HFFc6 (cell line): ENCODE data around the gene CHST11. TPM values are rescaled to one million over a fixed set of nuclear protein-coding genes. Genes with fewer than 3 reads are reported as not detected.

Experiments used
- DNase-seq: peaks from one replicate; pipeline ENCODE4 v3.0.0-alpha.2; 2018
- H3K27ac Mint-ChIP-seq: 2 replicates; pipeline ENCODE4 v1.8.0; 2020; ENCODE audit warnings: mild to moderate bottlenecking, mixed read lengths
- H3K27me3 Mint-ChIP-seq: 2 replicates; pipeline ENCODE4 v1.8.0; 2021; ENCODE audit warnings: mild to moderate bottlenecking, moderate library complexity, mixed read lengths; ENCODE audit not compliant: insufficient read depth
- H3K36me3 Mint-ChIP-seq: 2 replicates; pipeline ENCODE4 v1.8.0; 2021; ENCODE audit warnings: low read depth, mixed read lengths
- H3K4me1 Mint-ChIP-seq: 2 replicates; pipeline ENCODE4 v1.8.0; 2020; ENCODE audit warnings: low read depth, mixed read lengths
- H3K4me3 Mint-ChIP-seq: 2 replicates; pipeline ENCODE4 v1.8.0; 2020; ENCODE audit warnings: mild to moderate bottlenecking, moderate library complexity, mixed read lengths
- H3K9me3 Mint-ChIP-seq: 2 replicates; pipeline ENCODE4 v1.8.0; 2020; ENCODE audit warnings: mild to moderate bottlenecking, mixed read lengths
- CTCF ChIP-seq: fragments of 200-600 bp; sonication (generic); IDR thresholded peaks from 2 replicates; pipeline ENCODE4 v1.5.0; 2021; ENCODE audit warnings: antibody characterized with exemption, mild to moderate bottlenecking
- total RNA-seq, 6 experiments: library from RNA; stranded (reverse); fragmentation: NEBNext Ultra II Directional; extraction: Animal tissue kit (Norgen Biotek cat#: 25700); gene quantifications; 2 replicates in 1 of 6; 3 replicates in 5 of 6; pipeline ENCODE4 v1.2.3, GENCODE V29; 2021

The CHST11 gene
- total RNA-seq, 6 experiments from 2014 or later, result 2.4 to 4.3 (median 3.8) TPM

- DNase-seq, result peak; percentile 30
- H3K27ac Mint-ChIP-seq, result no peak overlapping the region
- H3K36me3 Mint-ChIP-seq, result no peaks in the 10 kb centered on the region; the same call in 1 of the 2 replicates
Observed at GRCh38 chr12:104763168-104763805, 306.5 kb downstream of the CHST11 start.

GRCh38 chr12:104764225-104765091 is 307.7 kb downstream of the CHST11 start:
- Mint-ChIP-seq H3K4me1 (peaks cover 22% of the 10 kb centered on the region), H3K4me3 (no peak overlapping the region), H3K36me3 (no peaks in the 10 kb centered on the region), H3K9me3 (no peaks in the 10 kb centered on the region), H3K27ac (no peak overlapping the region), H3K27me3 (peaks cover 12% of the 10 kb centered on the region)
- TF ChIP-seq CTCF, result no peak
- no peak for DNase-seq

More at GRCh38 chr12:104763168-104763805, 306.5 kb downstream of the CHST11 start:
- peaks cover 22% of the 10 kb centered on the region for H3K4me1 Mint-ChIP-seq
- no peak overlapping the region for H3K4me3 Mint-ChIP-seq
- H3K9me3 Mint-ChIP-seq, result no peaks in the 10 kb centered on the region
- TF ChIP-seq CTCF, result no peak
- H3K27me3 Mint-ChIP-seq, result peaks cover 12% of the 10 kb centered on the region

GRCh38 chr12:104767261-104767660 is 310.5 kb downstream of the CHST11 start:
- no peaks in the 10 kb centered on the region for H3K36me3 Mint-ChIP-seq
- no peak overlapping the region for H3K4me3 Mint-ChIP-seq
- TF ChIP-seq CTCF, result no peak
- peaks cover 22% of the 10 kb centered on the region for H3K4me1 Mint-ChIP-seq
- no peak overlapping the region for H3K27ac Mint-ChIP-seq
- H3K9me3 Mint-ChIP-seq, result no peaks in the 10 kb centered on the region
- H3K27me3 Mint-ChIP-seq, result peaks cover 12% of the 10 kb centered on the region
- no peak for DNase-seq

- DNase-seq, result no peak
- H3K9me3 Mint-ChIP-seq, result peaks cover 7% of the 10 kb centered on the region
- peaks cover 7% of the 10 kb centered on the region for H3K36me3 Mint-ChIP-seq
- H3K4me3 Mint-ChIP-seq, result no peak overlapping the region
- H3K27ac Mint-ChIP-seq, result no peak overlapping the region
- peaks cover 12% of the 10 kb centered on the region for H3K27me3 Mint-ChIP-seq
- no peak for TF ChIP-seq CTCF
- H3K4me1 Mint-ChIP-seq, result peaks cover 19% of the 10 kb centered on the region
Observed at GRCh38 chr12:104768033-104768432, 311.3 kb downstream of the CHST11 start.

GRCh38 chr12:104769144-104769561 is 312.4 kb downstream of the CHST11 start:
- peaks cover 12% of the 10 kb centered on the region for H3K4me1 Mint-ChIP-seq
- H3K27ac Mint-ChIP-seq, result no peak overlapping the region
- no peak for DNase-seq
- no peak for TF ChIP-seq CTCF
- no peak overlapping the region for H3K4me3 Mint-ChIP-seq
- peaks cover 18% of the 10 kb centered on the region for H3K9me3 Mint-ChIP-seq
- peaks cover 18% of the 10 kb centered on the region for H3K36me3 Mint-ChIP-seq
- H3K27me3 Mint-ChIP-seq, result peaks cover 18% of the 10 kb centered on the region
